ENCODE results near the gene TBC1D10A. TPM values are rescaled to one million over a fixed set of nuclear protein-coding genes. Genes with fewer than 3 reads are reported as not detected.

The TBC1D10A gene
- total RNA-seq, 2 experiments from 2014 or later: 32.2 to 48.1 TPM

DNA sequence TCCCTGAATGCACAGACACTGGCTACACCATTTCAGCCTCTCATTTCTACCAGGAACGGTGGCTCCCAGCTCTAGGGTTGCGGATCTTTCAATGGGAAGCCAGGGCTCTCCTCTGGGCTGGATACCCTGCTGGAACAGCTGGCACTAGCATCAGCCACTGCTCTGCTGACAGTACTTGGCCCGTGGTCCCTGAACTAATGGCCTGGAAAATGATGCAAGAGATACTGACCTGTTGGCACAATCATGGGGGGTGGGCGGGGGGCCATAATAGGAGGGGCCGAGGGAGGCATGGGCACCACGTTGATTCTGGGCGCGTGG, 10.7 kb upstream of the TBC1D10A start:
- Mint-ChIP-seq H3K27me3 (no peaks in the 10 kb centered on the region), H3K36me3 (peaks cover 86% of the 10 kb centered on the region), H3K4me3 (no peak overlapping the region), H3K9me3 (ENCODE audit: low read depth) (no peaks in the 10 kb centered on the region), H3K27ac (no peak overlapping the region), H3K4me1 (peaks cover 26% of the 10 kb centered on the region)
- DNase-seq: no peak
- no peak for ATAC-seq
- CTCF ChIA-PET: no interaction called here

DNA sequence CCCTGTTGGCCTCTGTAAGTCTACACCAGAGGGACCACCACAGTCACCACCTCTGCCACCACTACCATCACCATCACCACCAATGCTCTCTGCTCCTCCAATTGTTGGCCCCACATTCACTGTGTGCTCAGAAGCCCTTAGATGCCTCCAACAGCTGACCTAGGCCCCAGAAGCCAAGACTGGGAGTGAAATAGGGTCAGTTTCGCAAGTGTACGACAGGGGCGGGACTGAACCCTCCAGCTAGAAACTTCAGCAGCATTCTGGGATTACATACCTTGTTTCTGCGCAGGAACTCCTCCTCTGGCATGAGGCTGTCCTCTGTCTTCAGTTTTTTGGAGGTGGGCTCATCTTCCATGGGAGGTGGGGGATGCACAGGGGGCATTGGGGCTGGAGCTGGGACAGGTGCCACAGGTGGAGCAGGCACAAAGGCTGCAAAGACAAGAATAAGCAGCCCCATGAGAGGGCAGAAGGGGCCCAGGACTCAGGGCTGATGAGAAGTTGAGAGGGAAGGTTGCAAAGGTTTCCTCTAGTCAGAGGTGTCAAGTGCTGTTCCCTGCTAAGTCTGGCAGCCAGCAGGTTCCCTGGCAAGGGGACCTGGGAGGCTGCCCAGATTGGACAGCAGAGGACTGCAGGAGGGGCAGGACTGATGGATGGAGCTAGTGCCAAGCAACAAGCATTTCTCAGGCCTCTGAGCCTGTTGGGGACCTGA, 10.2 kb upstream of the TBC1D10A start:
- DNase-seq (no peak), ATAC-seq (no peak)
- Mint-ChIP-seq H3K9me3 (ENCODE audit: low read depth) (no peaks in the 10 kb centered on the region), H3K4me3 (no peak overlapping the region), H3K36me3 (peaks cover 84% of the 10 kb centered on the region), H3K4me1 (peaks cover 28% of the 10 kb centered on the region), H3K27ac (peak overlapping the region; percentile 8), H3K27me3 (no peaks in the 10 kb centered on the region)
- CTCF ChIA-PET: interaction anchor here (1.1 kb wide), 1 partner anchor 49 kb away, joined by 6 read pairs; no protein-coding TSS in a partner anchor

DNA sequence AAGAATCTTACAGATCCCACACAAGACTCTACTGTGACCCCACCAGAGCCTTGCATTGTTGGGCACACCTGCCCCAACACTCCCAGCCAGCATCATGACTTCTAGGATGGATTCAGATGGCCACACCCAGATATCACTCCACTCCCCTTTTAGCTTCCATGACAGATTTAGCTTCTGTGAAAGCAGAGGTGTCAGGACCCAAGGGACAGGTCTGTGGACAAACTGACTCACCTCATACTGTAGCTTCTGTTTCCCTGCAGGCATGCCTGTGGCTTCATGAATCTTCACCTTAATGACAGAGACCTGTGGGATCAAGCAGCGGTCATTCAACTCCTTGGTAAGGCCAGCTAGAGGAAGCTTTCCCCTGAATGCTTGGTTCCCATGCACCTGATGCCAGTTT, 8.5 kb upstream of the TBC1D10A start:
- H3K36me3 Mint-ChIP-seq: peaks cover 79% of the 10 kb centered on the region
- H3K27ac Mint-ChIP-seq: no peak overlapping the region
- no peaks in the 10 kb centered on the region for H3K9me3 Mint-ChIP-seq (ENCODE audit: low read depth)
- CTCF ChIA-PET: interaction anchor here (1.0 to 1.4 kb wide), 2 partner anchors 21 to 25 kb away, joined by 3 to 5 read pairs; partner anchors contain the start of genes CCDC157 and SF3A1
- H3K27me3 Mint-ChIP-seq: no peaks in the 10 kb centered on the region
- ATAC-seq (no peak), DNase-seq (no peak)
- H3K4me1 Mint-ChIP-seq: peaks cover 28% of the 10 kb centered on the region
- no peak overlapping the region for H3K4me3 Mint-ChIP-seq

DNA sequence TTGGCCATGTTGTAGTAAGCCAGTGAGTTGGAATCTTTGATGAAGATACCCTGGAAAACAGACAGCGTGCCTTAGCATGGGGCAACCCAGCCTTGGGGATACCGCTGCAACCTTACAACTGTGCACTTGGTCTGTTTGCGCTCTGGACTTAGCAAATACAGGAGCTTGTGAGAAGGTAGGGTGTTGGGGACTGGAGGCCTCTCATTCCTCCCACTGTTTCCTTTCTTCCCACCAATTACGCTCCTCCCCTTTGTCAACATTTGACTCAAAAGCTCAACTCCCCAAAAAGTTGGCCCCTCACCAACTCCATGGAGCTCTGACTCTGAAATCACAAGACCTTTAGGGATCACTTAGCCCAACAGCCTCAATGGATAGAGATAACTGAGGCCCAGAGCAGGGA, 7.9 kb upstream of the TBC1D10A start:
- peaks cover 73% of the 10 kb centered on the region for H3K36me3 Mint-ChIP-seq
- H3K9me3 Mint-ChIP-seq (ENCODE audit: low read depth): no peaks in the 10 kb centered on the region
- no peak overlapping the region for H3K27ac Mint-ChIP-seq
- CTCF ChIA-PET: interaction anchor here (1.0 to 1.4 kb wide), 2 partner anchors 22 to 24 kb away, joined by 3 to 5 read pairs; partner anchors contain the start of genes CCDC157 and SF3A1
- ATAC-seq (no peak), DNase-seq (no peak)
- H3K4me3 Mint-ChIP-seq: no peak overlapping the region
- H3K27me3 Mint-ChIP-seq: no peaks in the 10 kb centered on the region
- peaks cover 28% of the 10 kb centered on the region for H3K4me1 Mint-ChIP-seq

DNA sequence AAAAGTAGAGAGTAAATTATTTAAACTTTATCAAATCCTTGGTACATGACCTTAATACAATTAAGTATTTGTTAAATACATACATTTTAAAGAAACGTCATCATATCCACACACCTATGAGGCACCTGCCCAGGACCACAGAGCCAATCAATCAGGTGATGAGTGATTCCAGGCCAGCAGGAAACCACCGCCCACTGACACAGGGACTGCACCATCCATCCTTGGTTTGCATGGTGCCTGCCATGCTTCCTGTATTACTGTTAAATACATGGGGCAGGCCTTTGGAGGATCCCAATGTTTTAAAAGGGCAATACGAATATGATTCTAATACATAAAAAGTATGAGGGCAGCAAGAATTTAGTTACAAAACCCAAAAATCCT, 7.0 kb upstream of the TBC1D10A start:
- no peak for DNase-seq
- no peak overlapping the region for H3K27ac Mint-ChIP-seq
- ATAC-seq: no peak
- peaks cover 28% of the 10 kb centered on the region for H3K4me1 Mint-ChIP-seq
- H3K9me3 Mint-ChIP-seq (ENCODE audit: low read depth): no peaks in the 10 kb centered on the region
- CTCF ChIA-PET: interaction anchor here (1.6 to 2.5 kb wide), 2 partner anchors 23 to 46 kb away, joined by 3 to 22 read pairs; partner anchors contain the start of genes CCDC157 and SF3A1
- H3K27me3 Mint-ChIP-seq: no peaks in the 10 kb centered on the region
- peaks cover 64% of the 10 kb centered on the region for H3K36me3 Mint-ChIP-seq
- H3K4me3 Mint-ChIP-seq: no peak overlapping the region

DNA sequence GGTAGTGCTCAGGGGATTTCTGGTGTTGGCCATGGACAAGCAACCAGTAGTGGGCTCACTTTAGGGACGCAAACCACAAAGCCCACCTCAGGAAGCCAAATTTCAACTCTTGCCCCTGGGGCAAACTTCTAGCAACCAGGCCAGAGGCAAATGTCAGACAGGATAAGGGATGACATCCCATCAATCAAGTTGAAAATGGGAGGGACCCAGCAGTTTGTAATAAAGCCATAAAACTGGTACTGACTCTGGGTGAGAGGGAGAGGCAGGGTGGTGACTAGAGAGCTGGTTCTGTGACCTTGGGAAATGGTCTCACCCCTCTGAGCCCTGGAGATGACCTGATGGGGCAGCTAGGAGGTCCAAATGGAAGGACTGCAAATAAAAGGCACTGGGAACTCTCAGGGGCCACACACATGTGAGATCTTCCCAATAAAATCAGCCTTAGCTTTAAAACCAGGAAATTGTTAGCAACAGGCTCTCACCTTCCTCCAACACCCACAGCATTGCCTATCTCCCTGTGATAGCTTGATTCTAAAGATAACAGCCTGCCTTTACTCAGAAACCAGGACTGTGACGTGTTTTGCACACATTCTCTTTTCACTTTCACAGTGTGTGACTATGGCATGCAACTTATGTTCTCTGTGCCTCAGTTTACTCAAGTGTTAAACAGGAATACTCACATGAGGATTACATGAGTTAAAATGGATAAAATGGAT, 6.4 kb upstream of the TBC1D10A start:
- Mint-ChIP-seq H3K4me1 (peaks cover 28% of the 10 kb centered on the region), H3K4me3 (no peak overlapping the region), H3K27me3 (no peaks in the 10 kb centered on the region), H3K27ac (peak overlapping the region; percentile 47), H3K9me3 (ENCODE audit: low read depth) (no peaks in the 10 kb centered on the region), H3K36me3 (peaks cover 60% of the 10 kb centered on the region)
- DNase-seq (no peak), ATAC-seq (no peak)
- CTCF ChIA-PET: interaction anchor here (1.6 to 2.5 kb wide), 3 partner anchors 24 to 54 kb away, joined by 3 to 22 read pairs (median 4); partner anchors contain the start of genes CCDC157, RNF215 and SF3A1

DNA sequence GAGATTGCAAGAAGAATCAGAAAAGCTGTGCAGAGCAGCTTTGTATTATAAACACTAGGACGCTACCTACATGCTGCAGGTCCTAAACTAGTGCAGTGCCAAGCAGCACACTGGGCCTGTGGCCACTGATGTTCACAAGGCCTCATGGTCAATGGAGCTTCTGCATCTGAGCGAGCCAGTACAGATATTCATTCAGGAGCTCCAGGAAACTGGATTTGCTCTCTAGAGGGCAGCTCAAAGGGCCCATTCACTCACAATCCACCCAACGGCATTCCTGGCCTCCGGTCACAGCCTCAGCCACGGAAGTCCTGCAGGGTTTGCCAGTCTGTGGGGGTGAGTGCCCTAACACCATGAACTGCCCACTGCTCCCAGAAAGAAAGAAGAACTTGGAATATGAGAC, 5.8 kb upstream of the TBC1D10A start:
- DNase-seq: no peak
- no peak for ATAC-seq
- H3K27ac Mint-ChIP-seq: peak overlapping the region; percentile 47
- H3K36me3 Mint-ChIP-seq: peaks cover 55% of the 10 kb centered on the region
- no peak overlapping the region for H3K4me3 Mint-ChIP-seq
- peaks cover 32% of the 10 kb centered on the region for H3K4me1 Mint-ChIP-seq
- no peaks in the 10 kb centered on the region for H3K9me3 Mint-ChIP-seq (ENCODE audit: low read depth)
- CTCF ChIA-PET: interaction anchor here (1.6 to 2.5 kb wide), 3 partner anchors 24 to 55 kb away, joined by 3 to 22 read pairs (median 4); partner anchors contain the start of genes CCDC157, RNF215 and SF3A1
- no peaks in the 10 kb centered on the region for H3K27me3 Mint-ChIP-seq

DNA sequence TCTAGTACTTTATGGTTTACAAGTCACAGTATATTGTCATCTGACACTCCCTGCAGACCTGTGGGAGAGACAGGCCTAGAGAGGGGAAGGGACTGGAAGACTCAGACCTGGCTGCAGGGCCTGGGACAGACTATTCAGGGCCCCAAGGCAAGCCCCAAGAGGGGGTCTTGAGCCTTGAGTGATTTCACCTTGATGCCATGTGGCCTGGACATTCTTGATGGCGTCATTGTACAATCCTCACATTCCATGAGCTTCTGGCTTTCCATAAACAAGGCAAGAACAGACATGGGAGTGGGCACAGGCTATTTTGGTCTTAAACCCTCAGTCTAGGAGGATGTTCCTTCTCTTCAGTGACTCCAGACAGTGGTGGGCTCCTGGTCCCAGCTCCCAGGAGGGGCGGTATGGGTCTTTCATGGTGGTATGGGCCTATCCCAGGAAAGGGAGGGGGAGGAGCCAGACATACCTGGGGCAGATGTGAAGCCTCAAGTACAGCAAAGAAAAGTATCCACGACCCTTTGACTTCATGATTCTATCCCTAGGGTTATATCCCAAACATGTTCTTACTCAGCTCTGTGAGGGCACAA, 1.8 kb upstream of the TBC1D10A start:
- Mint-ChIP-seq H3K4me1 (peaks cover 45% of the 10 kb centered on the region), H3K27ac (peak overlapping the region; percentile 68), H3K27me3 (no peaks in the 10 kb centered on the region), H3K36me3 (peaks cover 35% of the 10 kb centered on the region), H3K9me3 (ENCODE audit: low read depth) (no peaks in the 10 kb centered on the region), H3K4me3 (no peak overlapping the region)
- DNase-seq (no peak), ATAC-seq (no peak)
- CTCF ChIA-PET: interaction anchor here (1.1 to 7.4 kb wide), 4 partner anchors 15 to 61 kb away, joined by 3 to 81 read pairs (median 20); partner anchors contain the start of gene CASTOR1

DNA sequence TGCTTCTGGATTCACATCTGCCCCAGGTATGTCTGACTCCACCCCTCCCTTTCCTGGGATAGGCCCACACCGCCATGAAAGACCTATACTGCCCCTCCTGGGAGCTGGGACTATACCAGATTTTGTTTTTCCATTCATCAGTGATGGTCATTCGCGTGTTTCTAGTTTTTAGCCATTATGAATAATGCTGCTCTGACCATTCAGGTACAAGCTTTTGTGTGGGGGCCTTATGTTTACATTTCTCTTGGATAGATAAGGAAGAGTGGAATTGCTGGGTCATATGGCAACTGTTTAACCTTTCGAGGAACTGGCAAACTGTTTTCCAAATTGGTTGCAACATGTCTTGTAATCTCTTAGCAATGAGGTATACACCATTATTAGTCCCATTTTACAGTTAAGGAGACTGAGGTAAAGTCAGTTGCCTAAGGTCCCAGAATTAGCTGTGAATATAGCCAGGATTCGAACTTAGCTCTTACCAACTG, 1.2 kb upstream of the TBC1D10A start:
- Mint-ChIP-seq H3K27ac (peak overlapping the region; percentile 76), H3K9me3 (ENCODE audit: low read depth) (no peaks in the 10 kb centered on the region), H3K36me3 (peaks cover 36% of the 10 kb centered on the region), H3K4me1 (peaks cover 45% of the 10 kb centered on the region), H3K4me3 (peak overlapping the region; percentile 88), H3K27me3 (no peaks in the 10 kb centered on the region)
- ATAC-seq (no peak), DNase-seq (no peak)
- CTCF ChIA-PET: interaction anchor here (1.0 to 7.4 kb wide), 6 partner anchors 12 to 66 kb away, joined by 3 to 81 read pairs (median 7); partner anchors contain the start of gene CASTOR1

DNA sequence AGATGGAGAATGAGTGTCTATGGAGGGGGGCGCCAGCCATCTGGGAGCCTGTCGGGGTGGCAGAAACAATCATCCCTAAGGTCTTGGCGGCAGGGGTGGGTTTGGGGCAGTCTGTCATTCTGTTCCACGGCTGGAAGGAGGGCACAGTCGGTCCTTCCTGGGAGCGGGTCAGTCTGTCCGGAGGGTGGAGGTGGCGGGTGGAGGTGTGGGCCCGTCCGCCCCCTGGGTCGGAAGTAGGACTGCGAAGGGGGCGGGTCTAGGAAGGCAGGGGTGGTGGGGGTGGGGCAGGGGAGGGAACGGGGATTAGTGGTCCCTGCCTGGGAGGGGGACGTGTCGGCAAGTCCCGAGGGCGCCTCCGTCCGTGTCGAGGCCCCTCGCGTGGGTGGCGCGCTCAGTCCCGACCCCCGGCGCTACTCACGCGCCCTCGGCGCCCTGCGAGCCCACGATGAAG, 461 bp downstream of the TBC1D10A start:
- Mint-ChIP-seq H3K36me3 (peaks cover 33% of the 10 kb centered on the region), H3K27me3 (no peaks in the 10 kb centered on the region), H3K27ac (peak overlapping the region; percentile 80), H3K9me3 (ENCODE audit: low read depth) (no peaks in the 10 kb centered on the region), H3K4me1 (peaks cover 45% of the 10 kb centered on the region), H3K4me3 (peak overlapping the region; percentile 88)
- ATAC-seq: peak; percentile 42
- CTCF ChIA-PET: interaction anchor here (0.7 to 7.4 kb wide), 8 partner anchors 13 to 71 kb away, joined by 3 to 81 read pairs (median 6); partner anchors contain the start of genes CASTOR1 and RNF215
- DNase-seq: peak; percentile 62

DNA sequence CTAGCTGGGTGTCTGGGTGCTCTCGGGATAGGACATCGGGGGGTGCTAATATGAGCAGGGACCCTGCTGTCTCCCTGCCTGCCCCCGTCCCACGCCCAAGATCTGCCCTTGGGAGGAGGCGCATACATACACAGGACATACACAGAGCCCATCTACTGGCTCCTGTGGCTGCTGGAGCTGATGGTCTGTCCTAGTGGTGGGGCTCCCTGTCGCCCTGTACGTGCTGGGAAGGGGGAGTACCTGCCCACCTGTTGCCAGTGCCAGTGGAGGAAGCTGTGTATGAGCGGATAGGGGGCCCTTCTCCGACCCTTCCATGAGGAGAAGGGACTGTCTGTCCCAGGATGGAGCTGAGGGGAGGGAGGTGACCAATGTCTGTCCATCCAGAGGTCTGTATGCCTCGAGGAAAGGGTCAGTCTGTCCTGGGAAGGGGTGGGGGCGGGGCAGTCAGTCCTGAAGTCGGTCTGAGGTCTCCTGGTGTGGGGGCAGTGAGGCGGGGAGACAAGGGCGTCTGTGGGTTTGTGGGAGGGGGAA, 952 bp downstream of the TBC1D10A start:
- DNase-seq (no peak), ATAC-seq (no peak)
- peak overlapping the region; percentile 88 for H3K4me3 Mint-ChIP-seq
- H3K27ac Mint-ChIP-seq: peak overlapping the region; percentile 80
- peaks cover 45% of the 10 kb centered on the region for H3K4me1 Mint-ChIP-seq
- H3K9me3 Mint-ChIP-seq (ENCODE audit: low read depth): no peaks in the 10 kb centered on the region
- no peaks in the 10 kb centered on the region for H3K27me3 Mint-ChIP-seq
- H3K36me3 Mint-ChIP-seq: peaks cover 32% of the 10 kb centered on the region
- CTCF ChIA-PET: interaction anchor here (1.1 to 7.4 kb wide), 4 partner anchors 13 to 62 kb away, joined by 4 to 81 read pairs (median 22); partner anchors contain the start of genes CASTOR1 and RNF215

DNA sequence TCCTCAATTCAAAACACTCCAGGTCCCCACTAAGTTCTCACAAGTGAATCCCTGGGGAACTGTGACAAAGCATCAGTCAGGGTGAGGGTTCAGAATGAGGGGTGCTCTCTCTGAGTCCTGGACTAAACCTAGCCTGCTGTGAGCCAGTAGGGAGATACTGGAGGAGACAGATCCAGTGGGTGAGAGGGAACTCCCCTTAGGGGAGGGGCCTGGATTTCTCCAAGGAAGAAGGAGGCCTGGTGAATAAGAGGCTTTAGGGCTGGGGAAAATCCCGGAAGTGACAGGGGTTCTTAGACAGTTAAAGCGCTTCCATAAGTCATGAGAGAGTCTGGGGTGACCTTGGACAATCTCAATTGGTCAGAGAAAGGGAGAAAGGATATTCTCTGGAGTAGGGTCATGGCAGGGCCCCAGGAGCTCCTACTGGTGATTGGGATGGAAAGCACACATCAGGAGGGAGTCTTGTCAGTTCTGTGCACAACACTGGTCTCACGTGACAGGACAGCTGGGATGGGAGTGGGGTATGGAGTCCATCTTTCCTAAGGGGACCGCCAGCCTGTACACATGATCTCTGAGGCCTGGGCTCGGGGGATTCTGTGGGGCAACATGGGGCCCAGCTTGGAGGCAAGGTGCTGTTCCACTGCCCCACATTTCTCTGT, 1.5 kb downstream of the TBC1D10A start:
- H3K27me3 Mint-ChIP-seq: no peaks in the 10 kb centered on the region
- H3K4me1 Mint-ChIP-seq: peaks cover 49% of the 10 kb centered on the region
- no peak for DNase-seq
- ATAC-seq: no peak
- CTCF ChIA-PET: interaction anchor here (0.7 to 7.4 kb wide), 7 partner anchors 12 to 62 kb away, joined by 3 to 81 read pairs (median 4); partner anchors contain the start of genes CASTOR1 and RNF215
- H3K4me3 Mint-ChIP-seq: peak overlapping the region; percentile 88
- peak overlapping the region; percentile 80 for H3K27ac Mint-ChIP-seq
- H3K36me3 Mint-ChIP-seq: peaks cover 30% of the 10 kb centered on the region
- H3K9me3 Mint-ChIP-seq (ENCODE audit: low read depth): no peaks in the 10 kb centered on the region

All from activated CD8-positive, alpha-beta memory T cell treated with anti-CD3 and anti-CD28 coated beads, Interleukin-2, amount 10 ng/mL, durations not matched to agents 7 days and 5 days (primary cell).